Central memory CD8-positive, alpha-beta T cell (primary cell): ENCODE results near the gene IL1RAPL1.
"Not testable (repeated sequence)": the region's sequence is repeated elsewhere in the genome, so short reads cannot be mapped to it uniquely, and the experiment has no call there.

ENCODE experiments used
- ATAC-seq: fragments of 150-1000 bp; cut with Tn5 transposase; replicated peaks from 2 replicates; pipeline ENCODE4 v1.10.0; 2022; ENCODE audit warnings: mild to moderate bottlenecking, moderate FRiP score, moderate number of reproducible peaks; ENCODE audit not compliant: poor library complexity, severe bottlenecking; ENCODE audit errors: extremely low read depth
- DNase-seq, 2 donors: peaks; one replicate each; pipeline ENCODE4 v3.0.0; 2021; ENCODE audit warnings: low spot score in 2 of 2
- H3K27ac Mint-ChIP-seq: one replicate; pipeline ENCODE4 v1.8.0; 2022; ENCODE audit warnings: low read depth, mild to moderate bottlenecking, moderate library complexity, mixed read lengths
- H3K27me3 Mint-ChIP-seq: one replicate; pipeline ENCODE4 v1.8.0; 2022; ENCODE audit warnings: mixed read lengths
- H3K36me3 Mint-ChIP-seq: one replicate; pipeline ENCODE4 v1.8.0; 2022; ENCODE audit warnings: mild to moderate bottlenecking, moderate library complexity, mixed read lengths; ENCODE audit not compliant: insufficient read depth
- H3K4me1 Mint-ChIP-seq: one replicate; pipeline ENCODE4 v1.8.0; 2022; ENCODE audit warnings: mixed read lengths
- H3K4me3 Mint-ChIP-seq: one replicate; pipeline ENCODE4 v1.8.0; 2022; ENCODE audit warnings: mild to moderate bottlenecking, moderate library complexity, mixed read lengths
- H3K9me3 Mint-ChIP-seq: one replicate; pipeline ENCODE4 v1.8.0; 2022; ENCODE audit warnings: mixed read lengths

IL1RAPL1 gene

GRCh38 chrX:28718450-28718849 is 131.2 kb downstream of the IL1RAPL1 start:
- H3K9me3 Mint-ChIP-seq: no peaks in the 10 kb centered on the region
- H3K27ac Mint-ChIP-seq: no peak overlapping the region
- no peak for ATAC-seq
- no peaks in the 10 kb centered on the region for H3K36me3 Mint-ChIP-seq
- H3K4me1 Mint-ChIP-seq: no peaks in the 10 kb centered on the region
- H3K4me3 Mint-ChIP-seq: no peak overlapping the region
- DNase-seq: no peak
- no peaks in the 10 kb centered on the region for H3K27me3 Mint-ChIP-seq

- Mint-ChIP-seq H3K9me3 (no peaks in the 10 kb centered on the region), H3K27me3 (no peaks in the 10 kb centered on the region), H3K4me3 (no peak overlapping the region), H3K27ac (no peak overlapping the region), H3K36me3 (no peaks in the 10 kb centered on the region), H3K4me1 (no peaks in the 10 kb centered on the region)
- DNase-seq (no peak), ATAC-seq (no peak)
These were observed 132.4 kb downstream of the IL1RAPL1 start for GRCh38 chrX:28719620-28720019.

GRCh38 chrX:28752330-28752729 is 165.1 kb downstream of the IL1RAPL1 start:
- Mint-ChIP-seq H3K27me3 (no peaks in the 10 kb centered on the region), H3K9me3 (peaks cover 9% of the 10 kb centered on the region), H3K36me3 (no peaks in the 10 kb centered on the region), H3K27ac (no peak overlapping the region), H3K4me1 (no peaks in the 10 kb centered on the region), H3K4me3 (no peak overlapping the region)
- no peak for DNase-seq
- ATAC-seq: no peak

- no peaks in the 10 kb centered on the region for H3K4me1 Mint-ChIP-seq
- H3K27ac Mint-ChIP-seq: no peak overlapping the region
- no peak for DNase-seq
- no peak overlapping the region for H3K4me3 Mint-ChIP-seq
- H3K36me3 Mint-ChIP-seq: no peaks in the 10 kb centered on the region
- ATAC-seq: no peak
- H3K27me3 Mint-ChIP-seq: no peaks in the 10 kb centered on the region
- peaks cover 17% of the 10 kb centered on the region for H3K9me3 Mint-ChIP-seq
These were observed 168.9 kb downstream of the IL1RAPL1 start for GRCh38 chrX:28756175-28756574.

- no peak for ATAC-seq
- no peaks in the 10 kb centered on the region for H3K4me1 Mint-ChIP-seq
- no peak overlapping the region for H3K27ac Mint-ChIP-seq
- H3K4me3 Mint-ChIP-seq: no peak overlapping the region
- DNase-seq: no peak
- peaks cover 17% of the 10 kb centered on the region for H3K9me3 Mint-ChIP-seq
- no peaks in the 10 kb centered on the region for H3K36me3 Mint-ChIP-seq
- no peaks in the 10 kb centered on the region for H3K27me3 Mint-ChIP-seq
These were observed 169.4 kb downstream of the IL1RAPL1 start for GRCh38 chrX:28756647-28757046.

GRCh38 chrX:28757290-28757689 is 170.0 kb downstream of the IL1RAPL1 start:
- DNase-seq: no peak
- Mint-ChIP-seq H3K9me3 (peaks cover 17% of the 10 kb centered on the region), H3K27me3 (no peaks in the 10 kb centered on the region), H3K4me1 (no peaks in the 10 kb centered on the region), H3K4me3 (no peak overlapping the region), H3K36me3 (no peaks in the 10 kb centered on the region), H3K27ac (no peak overlapping the region)
- no peak for ATAC-seq

- not testable (repeated sequence) for H3K36me3 Mint-ChIP-seq, H3K4me3 Mint-ChIP-seq, ATAC-seq, H3K27ac Mint-ChIP-seq, H3K27me3 Mint-ChIP-seq, DNase-seq, H3K4me1 Mint-ChIP-seq
- peaks cover 10% of the 10 kb centered on the region for H3K9me3 Mint-ChIP-seq
These were observed 179.3 kb downstream of the IL1RAPL1 start for GRCh38 chrX:28766561-28766960.

GRCh38 chrX:28773807-28774206 is 186.6 kb downstream of the IL1RAPL1 start:
- ATAC-seq: no peak
- Mint-ChIP-seq H3K4me1 (no peaks in the 10 kb centered on the region), H3K27ac (no peak overlapping the region), H3K27me3 (no peaks in the 10 kb centered on the region), H3K36me3 (no peaks in the 10 kb centered on the region), H3K4me3 (no peak overlapping the region), H3K9me3 (no peaks in the 10 kb centered on the region)
- DNase-seq: no peak

GRCh38 chrX:28787206-28787605 is 200.0 kb downstream of the IL1RAPL1 start:
- H3K9me3 Mint-ChIP-seq: peaks cover 19% of the 10 kb centered on the region
- H3K4me3 Mint-ChIP-seq: no peak overlapping the region
- no peak overlapping the region for H3K27ac Mint-ChIP-seq
- no peak for DNase-seq
- no peak for ATAC-seq
- no peaks in the 10 kb centered on the region for H3K27me3 Mint-ChIP-seq
- H3K36me3 Mint-ChIP-seq: no peaks in the 10 kb centered on the region
- H3K4me1 Mint-ChIP-seq: no peaks in the 10 kb centered on the region

- not testable (repeated sequence) for H3K27ac Mint-ChIP-seq, H3K27me3 Mint-ChIP-seq, H3K4me1 Mint-ChIP-seq, ATAC-seq, DNase-seq, H3K36me3 Mint-ChIP-seq, H3K4me3 Mint-ChIP-seq
- peaks cover 26% of the 10 kb centered on the region for H3K9me3 Mint-ChIP-seq
These were observed 213.4 kb downstream of the IL1RAPL1 start for GRCh38 chrX:28800671-28801070.

- DNase-seq (no peak), ATAC-seq (no peak)
- no peaks in the 10 kb centered on the region for H3K36me3 Mint-ChIP-seq
- peaks cover 22% of the 10 kb centered on the region for H3K9me3 Mint-ChIP-seq
- no peaks in the 10 kb centered on the region for H3K27me3 Mint-ChIP-seq
- H3K4me1 Mint-ChIP-seq: no peaks in the 10 kb centered on the region
- no peak overlapping the region for H3K27ac Mint-ChIP-seq
- no peak overlapping the region for H3K4me3 Mint-ChIP-seq
These were observed 215.4 kb downstream of the IL1RAPL1 start for GRCh38 chrX:28802625-28803024.

GRCh38 chrX:28835991-28836390 is 248.7 kb downstream of the IL1RAPL1 start:
- Mint-ChIP-seq H3K4me1 (no peaks in the 10 kb centered on the region), H3K4me3 (no peak overlapping the region), H3K36me3 (no peaks in the 10 kb centered on the region), H3K27ac (no peak overlapping the region), H3K9me3 (peaks cover 8% of the 10 kb centered on the region), H3K27me3 (no peaks in the 10 kb centered on the region)
- no peak for DNase-seq
- no peak for ATAC-seq

- no peak for ATAC-seq
- Mint-ChIP-seq H3K27me3 (no peaks in the 10 kb centered on the region), H3K4me1 (no peaks in the 10 kb centered on the region), H3K9me3 (peaks cover 8% of the 10 kb centered on the region), H3K27ac (no peak overlapping the region), H3K36me3 (no peaks in the 10 kb centered on the region), H3K4me3 (no peak overlapping the region)
- DNase-seq: no peak
These were observed 256.6 kb downstream of the IL1RAPL1 start for GRCh38 chrX:28843817-28844216.

- DNase-seq (no peak), ATAC-seq (no peak)
- Mint-ChIP-seq H3K4me1 (no peaks in the 10 kb centered on the region), H3K27me3 (no peaks in the 10 kb centered on the region), H3K4me3 (no peak overlapping the region), H3K36me3 (no peaks in the 10 kb centered on the region), H3K9me3 (peaks cover 8% of the 10 kb centered on the region), H3K27ac (no peak overlapping the region)
These were observed 260.2 kb downstream of the IL1RAPL1 start for GRCh38 chrX:28847423-28847822.
